ENCODE data around the gene SORCS2. TPM values are rescaled to one million over a fixed set of nuclear protein-coding genes. Genes with fewer than 3 reads are reported as not detected.

Gene SORCS2
- total and polyA plus RNA-seq, 12 donors, result 0.25 to 5.4 (median 2.2) TPM

DNA sequence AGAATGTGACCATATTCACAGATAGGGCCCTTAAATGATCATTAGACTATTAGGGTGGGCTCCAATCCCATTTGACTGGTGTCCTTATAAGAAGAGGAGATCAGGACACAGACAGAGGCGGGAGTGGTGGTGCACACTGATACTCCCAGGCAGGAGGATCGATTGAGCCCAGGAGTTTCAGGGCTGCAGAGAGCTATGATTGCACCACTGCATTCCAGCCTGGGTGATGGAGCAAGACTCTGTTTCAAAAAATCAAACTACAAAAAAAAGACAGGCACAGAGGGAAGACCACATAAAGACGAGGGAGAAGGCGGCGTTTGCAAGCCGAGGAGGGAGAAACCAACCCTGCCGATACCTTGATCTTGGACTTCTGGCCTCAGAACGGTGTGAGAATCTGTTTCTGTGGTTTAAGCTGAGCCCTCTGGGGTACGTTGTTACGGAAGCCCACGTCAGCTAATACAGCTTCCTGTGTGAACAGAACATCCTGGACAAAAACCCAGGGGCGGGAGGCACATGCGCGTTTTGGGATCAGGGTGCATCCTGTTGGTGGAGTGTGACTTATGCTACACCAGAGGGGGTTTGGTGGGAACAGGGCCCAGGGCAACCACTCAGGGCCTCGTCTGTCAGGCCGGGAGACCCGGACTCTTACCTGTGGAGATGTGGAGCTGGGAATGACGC is 454.2 kb downstream of the SORCS2 start:
- peak overlapping the region in 1 of 10 donors; percentile 40 for H3K27ac ChIP-seq
- peaks cover 0 to 50% (median 0%) of the 10 kb centered on the region in 9 donors for H3K4me1 ChIP-seq
- no peak for ATAC-seq
- H3K9me3 ChIP-seq, result peaks cover 0 to 9% (median 0%) of the 10 kb centered on the region in 11 donors
- H3K27me3 ChIP-seq, result peaks cover 0 to 9% (median 0%) of the 10 kb centered on the region in 7 donors
- TF ChIP-seq, protein P1, sequence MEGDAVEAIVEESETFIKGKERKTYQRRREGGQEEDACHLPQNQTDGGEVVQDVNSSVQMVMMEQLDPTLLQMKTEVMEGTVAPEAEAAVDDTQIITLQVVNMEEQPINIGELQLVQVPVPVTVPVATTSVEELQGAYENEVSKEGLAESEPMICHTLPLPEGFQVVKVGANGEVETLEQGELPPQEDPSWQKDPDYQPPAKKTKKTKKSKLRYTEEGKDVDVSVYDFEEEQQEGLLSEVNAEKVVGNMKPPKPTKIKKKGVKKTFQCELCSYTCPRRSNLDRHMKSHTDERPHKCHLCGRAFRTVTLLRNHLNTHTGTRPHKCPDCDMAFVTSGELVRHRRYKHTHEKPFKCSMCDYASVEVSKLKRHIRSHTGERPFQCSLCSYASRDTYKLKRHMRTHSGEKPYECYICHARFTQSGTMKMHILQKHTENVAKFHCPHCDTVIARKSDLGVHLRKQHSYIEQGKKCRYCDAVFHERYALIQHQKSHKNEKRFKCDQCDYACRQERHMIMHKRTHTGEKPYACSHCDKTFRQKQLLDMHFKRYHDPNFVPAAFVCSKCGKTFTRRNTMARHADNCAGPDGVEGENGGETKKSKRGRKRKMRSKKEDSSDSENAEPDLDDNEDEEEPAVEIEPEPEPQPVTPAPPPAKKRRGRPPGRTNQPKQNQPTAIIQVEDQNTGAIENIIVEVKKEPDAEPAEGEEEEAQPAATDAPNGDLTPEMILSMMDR (IDR thresholded peaks at IDR 0.05), result no peak
- DNase-seq, result no peak
- no peaks in the 10 kb centered on the region for H3K36me3 ChIP-seq
- intact Hi-C loops (cut with DNase I), result no loop called here
- H3K4me3 ChIP-seq, result no peak overlapping the region
- 77 to 87% methylated on average over 18 of the region's 18 CpGs for WGBS, 2 donors

DNA sequence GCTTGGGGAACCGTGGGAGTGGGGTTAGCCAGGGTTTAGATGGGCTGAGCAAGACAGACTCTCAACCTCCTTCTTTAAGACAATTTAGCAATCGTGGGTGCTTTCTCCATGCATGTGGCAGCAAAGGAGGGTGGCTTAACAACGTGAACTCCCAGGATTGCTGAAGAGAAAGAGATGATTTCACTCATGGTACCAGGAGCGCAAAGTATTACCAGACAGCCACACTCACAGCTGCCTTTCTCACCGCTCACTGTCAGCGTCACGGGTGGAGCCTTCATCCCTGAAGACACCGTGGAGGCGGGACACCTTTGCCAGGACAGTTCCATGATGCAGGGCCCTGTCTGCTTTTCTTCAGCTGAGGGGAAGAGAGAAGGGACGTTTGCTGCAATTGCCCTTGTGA is 454.8 kb downstream of the SORCS2 start:
- 85 to 88% methylated on average over 10 of the region's 10 CpGs for WGBS, 2 donors
- H3K4me3 ChIP-seq, result no peak overlapping the region
- peaks cover 0 to 53% (median 0%) of the 10 kb centered on the region in 9 donors for H3K4me1 ChIP-seq
- ATAC-seq (no peak), DNase-seq (no peak)
- H3K27me3 ChIP-seq, result peaks cover 0 to 10% (median 3%) of the 10 kb centered on the region in 7 donors
- intact Hi-C loops (cut with DNase I), result no loop called here
- H3K9me3 ChIP-seq, result peaks cover 0 to 9% (median 0%) of the 10 kb centered on the region in 11 donors
- no peaks in the 10 kb centered on the region for H3K36me3 ChIP-seq
- TF ChIP-seq, protein P1 (IDR thresholded peaks at IDR 0.05), result no peak
- no peak overlapping the region for H3K27ac ChIP-seq

DNA sequence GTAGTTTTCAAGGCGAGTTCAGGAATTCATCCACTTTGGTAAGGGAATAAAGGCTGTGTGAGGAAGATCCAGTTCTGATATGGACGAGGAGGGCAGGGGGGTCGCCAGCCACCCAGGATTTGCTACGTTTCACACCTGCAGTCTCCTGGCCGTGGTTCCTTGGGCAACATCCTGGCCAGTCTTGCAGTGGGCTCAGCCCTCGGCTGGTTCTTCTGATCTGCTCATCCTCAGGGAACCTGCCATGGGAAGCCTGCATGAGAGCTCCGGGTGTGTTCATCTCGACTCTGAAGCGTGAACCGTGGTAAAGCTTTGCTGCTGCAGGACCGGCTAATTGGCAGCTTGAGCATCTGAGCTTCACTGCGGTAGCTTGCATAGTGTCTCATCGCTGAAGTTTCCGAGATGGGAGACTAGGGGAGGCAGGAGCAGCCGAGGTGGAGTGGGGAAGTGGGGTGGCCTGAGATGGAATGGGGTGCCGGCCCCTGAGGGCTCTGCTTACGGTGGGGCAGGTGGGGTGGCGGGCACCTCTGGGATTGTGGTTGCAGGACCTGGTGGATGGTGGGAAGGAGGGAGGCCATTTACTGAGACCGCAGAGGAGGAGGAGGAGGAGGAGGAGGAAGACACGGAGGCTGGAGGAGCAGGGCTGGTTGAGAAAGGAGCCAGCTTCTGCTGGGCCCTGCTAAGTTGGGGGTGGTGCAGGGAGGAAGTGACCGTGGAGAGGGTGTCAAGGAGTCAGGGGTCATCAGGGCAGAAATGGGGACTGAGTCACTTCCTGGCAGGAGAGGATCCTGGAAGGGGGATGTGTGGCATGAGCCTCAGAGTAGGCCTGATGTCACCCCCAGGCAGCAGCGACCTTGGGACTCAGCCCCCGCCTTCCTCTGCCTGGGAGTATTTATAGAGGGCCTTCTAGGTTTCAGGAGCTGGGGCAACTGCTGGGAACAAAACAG is 455.5 kb downstream of the SORCS2 start:
- no peak for DNase-seq
- WGBS, 2 donors, result 75 to 81% methylated on average over 23 of the region's 23 CpGs
- peak overlapping the region in 1 of 10 donors; percentile 72 for H3K27ac ChIP-seq
- H3K27me3 ChIP-seq, result peaks cover 0 to 15% (median 4%) of the 10 kb centered on the region in 7 donors
- TF ChIP-seq, protein P1 (IDR thresholded peaks at IDR 0.05), result no peak
- ATAC-seq, result peak in 5 of 8 donors; percentile 39 to 61 (median 47)
- intact Hi-C loops (cut with DNase I), result no loop called here
- H3K36me3 ChIP-seq, result no peaks in the 10 kb centered on the region
- H3K9me3 ChIP-seq, result peaks cover 0 to 9% (median 0%) of the 10 kb centered on the region in 11 donors
- no peak overlapping the region for H3K4me3 ChIP-seq
- H3K4me1 ChIP-seq, result peaks cover 0 to 60% (median 0%) of the 10 kb centered on the region in 9 donors
